GM15510 (cell line): Measurements from ENCODE around the gene GBP6.

ENCODE experiments used
- POLR2A ChIP-seq: IDR thresholded peaks from 3 replicates; pipeline ENCODE4 v1.6.1; 2011; ENCODE audit warnings: borderline replicate concordance; ENCODE audit not compliant: insufficient read length; ENCODE audit errors: extremely low read depth

GBP6 gene

GRCh38 chr1:89360716-89361115 lies 3.1 kb upstream of the GBP6 start:
- TF ChIP-seq POLR2A, result no peak

GRCh38 chr1:89361681-89362080 lies 2.2 kb upstream of the GBP6 start:
- TF ChIP-seq POLR2A, result no peak

GRCh38 chr1:89363196-89363595 lies 663 bp upstream of the GBP6 start:
- no peak for TF ChIP-seq POLR2A

GRCh38 chr1:89364954-89365550 lies 1.2 kb downstream of the GBP6 start:
- TF ChIP-seq POLR2A, result no peak

GRCh38 chr1:89367221-89367620 lies 3.4 kb downstream of the GBP6 start:
- no peak for TF ChIP-seq POLR2A

- no peak for TF ChIP-seq POLR2A
Measured at GRCh38 chr1:89369331-89369730, 5.5 kb downstream of the GBP6 start.

GRCh38 chr1:89378001-89378400 lies 14.1 kb downstream of the GBP6 start:
- TF ChIP-seq POLR2A, result no peak

- no peak for TF ChIP-seq POLR2A
Measured at GRCh38 chr1:89381618-89382017, 17.8 kb downstream of the GBP6 start.

- TF ChIP-seq POLR2A, result no peak
Measured at GRCh38 chr1:89382479-89382878, 18.6 kb downstream of the GBP6 start.

- TF ChIP-seq POLR2A, result no peak
Measured at GRCh38 chr1:89383185-89383584, 19.3 kb downstream of the GBP6 start.

GRCh38 chr1:89390707-89391106 lies 26.8 kb downstream of the GBP6 start:
- TF ChIP-seq POLR2A, result no peak

- no peak for TF ChIP-seq POLR2A
Measured at GRCh38 chr1:89391686-89392085, 27.8 kb downstream of the GBP6 start.

- no peak for TF ChIP-seq POLR2A
Measured at GRCh38 chr1:89394851-89395250, 31.0 kb downstream of the GBP6 start.

GRCh38 chr1:89396902-89397301 lies 33.0 kb downstream of the GBP6 start:
- TF ChIP-seq POLR2A, result no peak

GRCh38 chr1:89405275-89405929 lies 41.5 kb downstream of the GBP6 start:
- TF ChIP-seq POLR2A, result no peak

- TF ChIP-seq POLR2A, result no peak
Measured at GRCh38 chr1:89407360-89407759, 43.5 kb downstream of the GBP6 start.

GRCh38 chr1:89425056-89425455 lies 61.2 kb downstream of the GBP6 start:
- no peak for TF ChIP-seq POLR2A

GRCh38 chr1:89429062-89429461 lies 65.2 kb downstream of the GBP6 start:
- TF ChIP-seq POLR2A, result no peak

- no peak for TF ChIP-seq POLR2A
Measured at GRCh38 chr1:89433421-89433820, 69.6 kb downstream of the GBP6 start.
